NT2/D1 (cell line): ENCODE results near the gene BCKDHA.

ENCODE experiments used
- YY1 ChIP-seq: IDR thresholded peaks from 2 replicates; pipeline ENCODE4 v1.6.1; 2011; ENCODE audit not compliant: insufficient read length, insufficient read depth
- ZNF274 ChIP-seq: IDR thresholded peaks from 2 replicates; pipeline ENCODE4 v1.6.1; 2011; ENCODE audit warnings: mild to moderate bottlenecking, low read depth, low read length

DNA sequence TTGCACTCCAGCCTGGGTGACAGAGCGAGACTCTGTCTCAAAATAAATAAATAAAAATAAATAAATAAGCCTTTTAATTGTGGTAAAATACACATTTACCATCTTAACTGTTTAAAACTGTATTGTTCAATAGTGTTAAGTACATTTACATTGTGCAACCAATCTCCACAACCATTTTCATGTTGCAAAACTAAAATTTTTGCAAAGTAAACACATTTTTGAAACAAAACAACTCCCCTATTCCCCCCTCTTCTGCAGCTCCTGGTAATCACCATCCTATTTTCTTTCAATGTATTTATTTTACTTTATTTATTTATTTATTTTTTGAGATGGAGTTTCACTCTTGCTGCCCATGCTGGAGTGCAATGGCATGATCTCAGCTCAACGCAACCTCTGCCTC is 27.8 kb upstream of the BCKDHA start:
- TF ChIP-seq ZNF274 = no peak
- no peak for TF ChIP-seq YY1
